NT2/D1 (cell line): ENCODE measurements around the gene PDE6A.

Experiments
- SUZ12 ChIP-seq: IDR thresholded peaks from 2 replicates; pipeline ENCODE4 v1.6.1; 2011; ENCODE audit not compliant: insufficient read length, insufficient read depth; ENCODE audit errors: extremely low read depth
- YY1 ChIP-seq: IDR thresholded peaks from 2 replicates; pipeline ENCODE4 v1.6.1; 2011; ENCODE audit not compliant: insufficient read length, insufficient read depth
- ZNF274 ChIP-seq: IDR thresholded peaks from 2 replicates; pipeline ENCODE4 v1.6.1; 2011; ENCODE audit warnings: mild to moderate bottlenecking, low read depth, low read length

GRCh38 chr5:149930043-149930748, 14.4 kb downstream of the PDE6A start:
- no peak for TF ChIP-seq ZNF274
- no peak for TF ChIP-seq YY1
- no peak for TF ChIP-seq SUZ12
